AG04449 (cell line): Measurements from ENCODE around the gene IQCE.

ENCODE experiments used
- CTCF ChIA-PET: fragments of 350-600 bp; formaldehyde crosslinking; extraction: SDS; loops from one replicate; lab custom pipeline; 2021; ENCODE audit warnings: antibody characterized with exemption; lab: Yijun Ruan, JAX
- POLR2A ChIA-PET: fragments of 400-600, 350-600 bp; formaldehyde crosslinking; extraction: SDS; loops from one replicate; lab custom pipeline; 2020; ENCODE audit warnings: antibody characterized with exemption, inconsistent platforms; lab: Yijun Ruan, JAX
- DNase-seq: peaks from one replicate; pipeline ENCODE4 v3.0.0-alpha.2; 2010; ENCODE audit warnings: low read depth, low spot score
- H3K4me3 ChIP-seq: 2 replicates; pipeline ENCODE4 v1.5.1; 2011; ENCODE audit warnings: low read depth, mild to moderate bottlenecking, control low read depth, low read length
- TF ChIP-seq, protein P1 (sequence below): IDR thresholded peaks from one replicate; pipeline ENCODE4 v1.5.1; 2011; ENCODE audit warnings: mild to moderate bottlenecking, moderate library complexity, low read length, control low read depth, inconsistent platforms; ENCODE audit not compliant: insufficient read depth; ENCODE audit errors: missing control alignments

Gene IQCE

GRCh38 chr7:2512179-2512661, 46.6 kb upstream of the IQCE start:
- POLR2A ChIA-PET: no interaction called here
- CTCF ChIA-PET: no interaction called here
- H3K4me3 ChIP-seq: no peak overlapping the region
- DNase-seq: no peak
- TF ChIP-seq, protein P1, sequence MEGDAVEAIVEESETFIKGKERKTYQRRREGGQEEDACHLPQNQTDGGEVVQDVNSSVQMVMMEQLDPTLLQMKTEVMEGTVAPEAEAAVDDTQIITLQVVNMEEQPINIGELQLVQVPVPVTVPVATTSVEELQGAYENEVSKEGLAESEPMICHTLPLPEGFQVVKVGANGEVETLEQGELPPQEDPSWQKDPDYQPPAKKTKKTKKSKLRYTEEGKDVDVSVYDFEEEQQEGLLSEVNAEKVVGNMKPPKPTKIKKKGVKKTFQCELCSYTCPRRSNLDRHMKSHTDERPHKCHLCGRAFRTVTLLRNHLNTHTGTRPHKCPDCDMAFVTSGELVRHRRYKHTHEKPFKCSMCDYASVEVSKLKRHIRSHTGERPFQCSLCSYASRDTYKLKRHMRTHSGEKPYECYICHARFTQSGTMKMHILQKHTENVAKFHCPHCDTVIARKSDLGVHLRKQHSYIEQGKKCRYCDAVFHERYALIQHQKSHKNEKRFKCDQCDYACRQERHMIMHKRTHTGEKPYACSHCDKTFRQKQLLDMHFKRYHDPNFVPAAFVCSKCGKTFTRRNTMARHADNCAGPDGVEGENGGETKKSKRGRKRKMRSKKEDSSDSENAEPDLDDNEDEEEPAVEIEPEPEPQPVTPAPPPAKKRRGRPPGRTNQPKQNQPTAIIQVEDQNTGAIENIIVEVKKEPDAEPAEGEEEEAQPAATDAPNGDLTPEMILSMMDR: no peak

DNA sequence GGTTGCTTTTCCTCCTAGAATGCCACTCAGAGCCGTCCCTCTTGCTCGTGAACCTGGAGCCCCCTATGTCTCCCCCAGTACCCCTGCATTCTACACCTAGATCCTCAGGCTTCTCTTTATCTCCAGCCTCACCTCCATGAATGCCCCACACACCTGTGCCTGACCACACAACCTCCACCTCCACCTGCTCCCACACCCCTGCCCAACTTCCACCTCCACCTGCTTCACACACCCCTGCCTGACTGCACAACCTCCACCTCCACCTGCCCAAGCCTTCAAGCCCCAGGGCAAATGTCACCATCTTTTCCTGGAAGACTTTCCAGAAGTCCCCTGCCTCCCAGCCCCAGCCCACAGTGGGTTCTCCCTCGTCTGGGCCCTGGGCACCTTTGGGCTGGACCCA, 46.1 kb upstream of the IQCE start:
- H3K4me3 ChIP-seq: no peak overlapping the region
- TF ChIP-seq, protein P1: no peak
- DNase-seq: no peak
- ChIA-PET POLR2A (no interaction called here), CTCF (no interaction called here)

DNA sequence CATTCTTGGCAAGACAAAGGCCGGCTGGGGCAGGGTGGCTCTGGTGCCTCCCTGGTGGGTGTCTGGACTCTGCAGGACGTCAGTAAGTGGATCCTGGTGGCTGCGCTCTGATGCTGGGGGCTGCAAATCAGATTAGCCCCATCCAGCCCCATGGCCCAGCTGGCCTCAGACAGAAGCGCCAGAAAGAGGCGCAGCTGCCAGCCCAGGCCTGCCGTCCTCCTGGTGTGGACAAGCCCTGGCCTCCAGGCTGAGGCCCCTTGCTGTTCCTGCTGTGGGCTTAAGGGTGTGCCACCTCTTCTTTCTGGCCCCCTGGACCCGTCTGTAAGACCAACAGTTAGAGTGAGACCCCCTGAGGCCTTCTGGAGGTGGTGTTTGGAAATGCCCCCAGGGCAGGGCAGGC, 45.1 kb upstream of the IQCE start:
- ChIA-PET CTCF (no interaction called here), POLR2A (no interaction called here)
- TF ChIP-seq, protein P1: no peak
- DNase-seq: no peak
- H3K4me3 ChIP-seq: no peak overlapping the region

GRCh38 chr7:2514473-2515423, 44.0 kb upstream of the IQCE start:
- H3K4me3 ChIP-seq: no peak overlapping the region
- POLR2A ChIA-PET: no interaction called here
- CTCF ChIA-PET: no interaction called here
- TF ChIP-seq, protein P1: no peak
- no peak for DNase-seq

DNA sequence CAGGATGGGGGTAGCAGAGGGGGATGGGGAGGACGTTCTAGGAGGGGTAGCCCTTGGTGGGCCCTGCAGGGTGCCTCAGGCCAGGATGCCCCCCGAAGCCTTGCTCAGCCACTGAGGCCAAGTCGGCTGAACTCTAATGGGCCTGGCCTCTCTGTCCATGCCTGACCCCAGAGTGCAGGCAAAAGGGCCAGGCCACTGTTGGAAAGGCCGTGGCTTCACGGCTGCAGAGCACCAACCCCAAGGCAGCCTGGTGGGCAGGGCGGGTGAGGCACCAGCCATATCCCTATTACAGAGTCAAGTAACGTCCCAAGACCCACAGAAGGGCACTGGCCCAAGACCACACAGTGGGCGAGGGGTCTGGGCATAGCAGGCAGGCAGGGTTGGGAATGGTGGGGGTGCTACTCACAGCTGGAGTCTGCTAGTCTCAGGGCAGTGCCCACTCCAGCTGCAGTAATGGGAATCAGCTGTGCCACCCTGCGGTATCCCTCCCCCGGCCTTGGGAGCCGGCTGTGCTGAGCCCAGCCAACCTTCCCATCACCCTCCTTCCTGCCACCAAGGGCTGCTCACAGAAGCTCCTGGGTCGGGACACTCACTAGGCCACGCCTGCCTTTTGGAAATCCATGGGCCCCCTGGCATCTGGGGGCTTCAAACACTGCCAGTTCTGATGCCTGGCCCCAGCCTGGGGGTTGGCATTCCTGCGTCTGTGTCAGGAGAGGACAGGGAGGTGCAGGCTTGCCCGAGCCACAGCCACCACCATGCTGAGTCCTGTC, 43.2 kb upstream of the IQCE start:
- CTCF ChIA-PET: interaction anchor here (1.0 kb wide), 1 partner anchor 37 kb away, joined by 3 read pairs; no protein-coding TSS in a partner anchor
- no peak for DNase-seq
- H3K4me3 ChIP-seq: no peak overlapping the region
- POLR2A ChIA-PET: no interaction called here
- TF ChIP-seq, protein P1: no peak

- H3K4me3 ChIP-seq: no peak overlapping the region
- TF ChIP-seq, protein P1: no peak
- POLR2A ChIA-PET: no interaction called here
- CTCF ChIA-PET: interaction anchor here (1.0 to 1.3 kb wide), 3 partner anchors 8 to 165 kb away, joined by 3 to 5 read pairs (median 5); no protein-coding TSS in a partner anchor
- DNase-seq: no peak
Measured at GRCh38 chr7:2516194-2516555, 42.6 kb upstream of the IQCE start.
